ENCODE measurements around the gene PDLIM5.

The PDLIM5 gene

GRCh38 chr4:94566420-94566819, 114.7 kb downstream of the PDLIM5 start:
- DNase-seq = no peak

GRCh38 chr4:94567811-94568210, 116.1 kb downstream of the PDLIM5 start:
- DNase-seq = no peak

GRCh38 chr4:94570558-94570957, 118.8 kb downstream of the PDLIM5 start:
- no peak for DNase-seq

DNA sequence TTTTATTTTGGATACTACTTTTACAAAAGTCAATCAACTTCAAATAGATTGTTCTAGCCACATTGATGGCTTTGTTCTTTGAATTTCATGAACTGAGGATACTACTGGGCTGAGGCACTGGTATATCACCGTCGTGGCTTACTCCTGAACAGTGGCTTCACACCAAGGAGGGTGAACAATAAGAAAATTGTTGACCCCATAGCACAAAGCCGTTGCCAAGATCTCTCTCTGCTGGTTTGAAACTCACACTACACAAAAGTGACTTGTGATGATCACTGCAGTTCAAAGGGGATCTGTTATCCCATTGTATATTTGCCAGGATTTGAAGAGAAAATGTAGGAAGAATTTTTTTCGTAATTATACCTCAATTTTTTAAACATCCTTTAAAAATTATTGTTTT, 119.6 kb downstream of the PDLIM5 start:
- no peak for DNase-seq

GRCh38 chr4:94571715-94572114, 120.0 kb downstream of the PDLIM5 start:
- DNase-seq = no peak

- no peak for DNase-seq
These were observed 122.3 kb downstream of the PDLIM5 start for GRCh38 chr4:94574050-94574449.

GRCh38 chr4:94574616-94575015, 122.9 kb downstream of the PDLIM5 start:
- DNase-seq = no peak

GRCh38 chr4:94575652-94576051, 123.9 kb downstream of the PDLIM5 start:
- no peak for DNase-seq

- no peak for DNase-seq
These were observed 124.5 kb downstream of the PDLIM5 start for GRCh38 chr4:94576210-94576609.

- DNase-seq = no peak
These were observed 125.4 kb downstream of the PDLIM5 start for GRCh38 chr4:94577136-94577535.

GRCh38 chr4:94578195-94578594, 126.5 kb downstream of the PDLIM5 start:
- no peak for DNase-seq

GRCh38 chr4:94581766-94582165, 130.0 kb downstream of the PDLIM5 start:
- no peak for DNase-seq

DNA sequence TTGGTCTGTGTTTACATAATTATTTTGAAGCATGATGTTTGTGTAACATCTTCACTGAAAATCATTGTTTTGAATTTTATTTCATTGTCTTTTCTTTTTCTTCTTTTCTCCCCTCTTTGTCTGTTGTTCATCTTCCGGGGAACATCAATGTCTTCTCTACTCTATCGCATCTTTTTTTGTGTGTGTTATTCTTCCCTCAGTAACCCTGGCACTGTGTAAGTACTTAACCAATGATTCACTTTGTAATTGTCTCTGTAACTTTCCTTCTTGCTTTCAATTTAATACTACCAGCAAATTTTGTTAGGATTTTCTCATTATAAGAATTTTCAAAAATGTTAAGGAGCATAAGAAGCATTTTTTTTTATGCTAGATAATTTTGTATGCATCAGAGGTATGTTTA, 130.8 kb downstream of the PDLIM5 start:
- no peak for DNase-seq

DNA sequence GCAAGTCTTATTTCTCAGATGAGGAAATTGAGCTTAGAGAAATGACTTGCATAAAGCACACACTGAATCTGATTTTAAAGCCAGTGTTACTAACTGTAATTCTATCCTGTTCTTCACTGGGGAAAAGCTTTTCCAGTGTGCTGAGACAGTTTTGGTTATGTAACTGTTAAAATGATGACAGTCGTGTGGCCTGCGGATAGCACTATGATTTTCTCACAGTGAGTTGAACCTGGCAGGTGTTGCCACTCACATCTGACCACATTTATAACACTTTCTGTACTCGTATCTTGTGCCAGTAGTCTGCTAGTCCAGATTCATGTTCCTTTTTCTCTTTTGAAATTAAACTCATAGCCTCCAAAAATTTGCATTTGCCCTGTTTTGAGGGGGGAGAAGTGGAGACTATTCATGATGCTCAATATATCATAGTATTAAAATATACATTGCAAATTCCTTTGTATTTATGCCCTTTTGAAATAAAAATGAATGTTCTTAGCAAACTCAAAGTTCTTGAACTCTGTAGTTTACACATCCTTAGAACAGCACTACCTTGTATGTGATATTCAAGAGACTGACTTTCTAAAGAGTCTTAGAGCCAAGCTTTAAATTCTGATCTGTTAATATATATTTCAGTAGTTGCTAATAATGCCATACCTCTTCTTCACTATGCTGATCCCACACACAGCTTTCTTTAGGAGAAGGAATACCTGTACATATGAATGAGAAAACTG, 132.3 kb downstream of the PDLIM5 start:
- no peak for DNase-seq

DNA sequence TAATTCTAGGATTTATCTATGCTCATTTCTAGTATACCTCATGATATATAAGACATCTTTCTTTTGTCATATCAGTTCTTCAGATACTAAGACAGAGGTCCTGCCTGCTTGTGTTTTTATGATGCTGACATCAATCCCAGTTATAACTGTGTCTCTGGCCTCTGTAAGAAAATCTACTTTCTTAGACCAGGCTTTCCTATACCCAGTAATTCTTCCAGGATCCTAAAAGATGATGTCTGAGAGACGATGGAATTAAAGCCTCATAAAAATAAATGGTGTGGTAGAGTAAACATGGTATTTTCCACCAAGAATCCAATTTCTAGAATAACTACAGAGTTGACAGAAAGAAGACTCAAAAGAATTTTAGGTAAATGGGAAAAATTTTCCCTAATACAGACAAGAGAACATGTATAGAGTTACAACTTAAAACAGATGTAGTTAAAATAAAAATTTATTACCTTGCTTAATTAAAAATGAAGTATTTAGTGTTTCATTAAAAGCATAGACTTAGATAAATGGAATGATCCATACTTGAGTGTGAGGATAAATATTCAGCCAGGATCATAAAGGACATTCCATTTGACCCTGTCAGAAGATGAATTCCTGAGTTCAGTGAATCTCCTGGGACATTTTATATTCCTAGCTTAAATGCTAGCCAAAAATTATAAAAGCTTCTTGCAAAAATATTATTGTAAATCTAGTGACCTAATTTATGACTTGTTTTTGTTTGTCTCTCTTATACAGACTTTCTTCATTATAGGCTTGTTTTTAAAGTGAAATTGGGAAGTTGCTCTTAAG, 137.4 kb downstream of the PDLIM5 start:
- DNase-seq = no peak

GRCh38 chr4:94590493-94590892, 138.8 kb downstream of the PDLIM5 start:
- no peak for DNase-seq

DNA sequence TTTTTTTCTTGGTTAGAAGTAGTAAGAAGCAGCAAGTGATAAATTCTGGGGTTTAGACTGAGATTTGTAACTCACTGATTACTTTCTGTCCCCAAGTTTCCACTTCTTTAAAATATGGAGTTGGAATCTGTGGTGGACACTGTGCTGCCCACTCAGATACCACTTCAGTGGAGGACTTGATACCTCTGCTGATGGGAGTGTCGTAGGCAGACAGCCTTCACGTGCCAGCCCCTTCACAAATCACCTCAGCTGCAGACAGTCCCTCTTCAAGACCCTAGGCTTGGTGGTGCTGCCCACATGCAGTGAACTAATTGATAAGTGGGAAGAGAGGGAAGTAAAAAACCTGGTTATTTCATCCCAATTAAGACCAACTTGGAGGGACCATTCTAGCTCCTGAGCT, 139.5 kb downstream of the PDLIM5 start:
- DNase-seq = no peak

GRCh38 chr4:94595013-94595412, 143.3 kb downstream of the PDLIM5 start:
- DNase-seq = no peak

DNA sequence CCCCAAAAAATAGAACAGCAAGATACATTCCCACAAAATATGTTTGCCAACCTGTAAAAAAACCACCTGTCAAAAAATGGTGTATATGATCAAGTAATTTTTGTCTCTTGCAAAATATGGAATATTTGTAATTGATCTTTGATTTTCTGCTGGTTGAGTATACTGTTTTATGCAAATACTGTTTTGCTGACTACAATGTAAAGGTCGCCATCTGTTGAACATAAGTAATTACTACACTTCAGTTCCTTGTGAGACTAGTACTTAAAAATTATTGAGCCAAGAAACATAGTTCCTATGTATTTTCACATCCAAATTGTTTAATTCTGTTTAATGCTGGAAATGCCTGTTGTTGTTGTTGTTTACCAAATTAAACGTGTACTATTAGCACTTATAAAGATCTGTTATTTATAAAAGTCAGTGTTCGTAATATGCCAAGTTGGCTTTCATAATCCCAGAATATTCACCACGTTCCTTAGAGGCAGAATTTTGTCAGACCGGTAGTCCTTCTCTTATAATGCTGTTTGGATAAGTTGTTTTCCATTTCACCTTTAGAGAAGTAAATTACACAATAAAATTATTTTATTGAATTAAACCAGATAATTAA, 144.2 kb downstream of the PDLIM5 start:
- DNase-seq = no peak

- no peak for DNase-seq
These were observed 147.0 kb downstream of the PDLIM5 start for GRCh38 chr4:94598758-94599157.

GRCh38 chr4:94603170-94603747, 151.5 kb downstream of the PDLIM5 start:
- no peak for DNase-seq

GRCh38 chr4:94605241-94605805, 153.6 kb downstream of the PDLIM5 start:
- no peak for DNase-seq

DNA sequence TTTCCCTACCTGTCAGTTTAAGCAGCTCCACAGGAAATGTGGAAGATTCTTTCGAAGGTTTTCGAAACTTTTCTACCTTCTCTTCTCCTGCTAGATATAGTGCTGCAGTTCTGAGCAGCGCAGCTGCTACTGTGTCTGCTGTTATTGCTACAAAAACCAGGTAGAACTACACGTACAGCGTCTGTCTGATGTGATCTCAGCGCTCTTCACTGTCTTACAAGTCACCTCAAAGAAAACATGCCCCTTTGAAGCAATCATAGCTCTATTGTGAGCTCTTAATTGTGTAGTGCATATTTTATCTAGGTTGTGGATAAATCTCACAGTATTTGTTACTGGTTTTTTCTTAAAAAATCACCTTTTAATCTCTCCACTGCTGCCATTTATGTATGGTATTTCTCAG, 158.4 kb downstream of the PDLIM5 start:
- no peak for DNase-seq

All from stimulated activated CD4-positive, alpha-beta T cell treated with anti-CD3 and anti-CD28 coated beads, Interleukin-2, amount 100 ng/mL, for 24 hours (primary cell).